Dermis blood vessel endothelial cell (primary cell): Measurements from ENCODE around the gene B4GALNT1. TPM values are rescaled to one million over a fixed set of nuclear protein-coding genes. Genes with fewer than 3 reads are reported as not detected.
"Not testable (repeated sequence)": the region's sequence is repeated elsewhere in the genome, so short reads cannot be mapped to it uniquely, and the experiment has no call there.

Source experiments
- DNase-seq: peaks from one replicate; pipeline ENCODE4 v3.0.0; 2010
- total RNA-seq: library from RNA; depleted of rRNA; stranded (reverse); fragments of >200 nt; gene quantifications from 2 replicates; pipeline ENCODE4 v1.2.3, GENCODE V29; 2014

B4GALNT1 gene
- total RNA-seq, 1 donor from 2014 or later, result not detected

- not testable (repeated sequence) for DNase-seq
These were observed 3.7 kb upstream of the B4GALNT1 start for GRCh38 chr12:57636731-57637130.

GRCh38 chr12:57632073-57632957 lies 686 bp downstream of the B4GALNT1 start:
- no peak for DNase-seq

GRCh38 chr12:57631566-57632072 lies 1.4 kb downstream of the B4GALNT1 start:
- DNase-seq, result no peak

- DNase-seq, result no peak
These were observed 2.0 kb downstream of the B4GALNT1 start for GRCh38 chr12:57630891-57631433.

GRCh38 chr12:57629897-57630471 lies 3.0 kb downstream of the B4GALNT1 start:
- DNase-seq, result no peak

GRCh38 chr12:57628280-57629191 lies 4.5 kb downstream of the B4GALNT1 start:
- no peak for DNase-seq

GRCh38 chr12:57627501-57628279 lies 5.3 kb downstream of the B4GALNT1 start:
- DNase-seq, result no peak

- no peak for DNase-seq
These were observed 6.0 kb downstream of the B4GALNT1 start for GRCh38 chr12:57626921-57627445.

GRCh38 chr12:57626111-57626920 lies 6.7 kb downstream of the B4GALNT1 start:
- DNase-seq, result no peak

- DNase-seq, result no peak
These were observed 7.6 kb downstream of the B4GALNT1 start for GRCh38 chr12:57625261-57626032.

- DNase-seq, result no peak
These were observed 8.4 kb downstream of the B4GALNT1 start for GRCh38 chr12:57624441-57625220.

- no peak for DNase-seq
These were observed 9.1 kb downstream of the B4GALNT1 start for GRCh38 chr12:57623811-57624390.

- no peak for DNase-seq
These were observed 9.6 kb downstream of the B4GALNT1 start for GRCh38 chr12:57623385-57623784.

- DNase-seq, result no peak
These were observed 10.4 kb downstream of the B4GALNT1 start for GRCh38 chr12:57622293-57623245.

- peak; percentile 54 for DNase-seq
These were observed 11.3 kb downstream of the B4GALNT1 start for GRCh38 chr12:57621497-57622292.

GRCh38 chr12:57620936-57621496 lies 12.0 kb downstream of the B4GALNT1 start:
- DNase-seq, result no peak
